ENCODE measurements around the gene ZG16B.

ZG16B gene

DNA sequence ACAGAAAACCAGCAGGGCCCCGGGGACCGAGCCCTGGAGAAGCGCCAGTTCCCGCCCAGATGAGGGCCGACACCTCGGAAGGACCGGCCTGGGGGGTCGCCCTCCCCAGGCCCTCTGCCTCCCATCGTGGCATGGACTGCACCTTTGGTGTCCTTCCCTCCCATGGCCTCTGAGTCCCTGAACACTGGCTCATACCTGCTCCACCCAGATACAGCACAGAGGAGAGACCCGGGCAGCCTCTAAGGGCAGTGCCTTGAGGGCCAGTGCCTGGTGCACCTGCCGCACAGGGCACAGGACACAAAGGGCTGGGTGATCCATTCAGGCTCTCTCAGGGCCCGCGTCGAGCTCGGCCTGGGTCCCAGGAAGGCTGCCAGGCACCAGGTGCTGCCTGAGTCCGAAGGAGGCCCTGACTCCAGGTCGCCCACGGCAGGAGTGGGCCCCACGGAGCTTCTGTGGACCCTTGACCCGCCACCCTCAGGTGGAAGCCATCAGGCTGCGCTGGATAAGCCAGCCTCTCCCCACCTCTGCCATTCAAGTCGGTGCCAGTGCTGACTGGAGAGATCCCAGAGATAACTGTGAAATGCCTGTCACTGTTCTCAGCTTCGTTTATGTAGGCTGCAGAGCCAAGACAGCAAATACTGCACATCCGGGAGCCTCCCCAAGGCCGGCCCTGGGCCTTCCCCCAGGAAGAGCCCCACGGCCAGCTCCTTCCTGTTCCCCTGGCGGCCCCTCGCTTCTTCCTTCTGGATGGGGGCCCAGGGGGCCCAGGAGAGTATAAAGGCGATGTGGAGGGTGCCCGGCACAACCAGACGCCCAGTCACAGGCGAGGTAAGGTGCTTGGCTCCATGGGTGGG is at the start of gene ZG16B:
ZG16B (plus strand) TSS at position 803 of the 854 bp plus-strand sequence. CDS start 139 bp downstream, outside the sequence.
- no peak for DNase-seq

- no peak for DNase-seq
Observed at GRCh38 chr16:2782583-2783351, 47.3 kb upstream of the ZG16B start.

DNA sequence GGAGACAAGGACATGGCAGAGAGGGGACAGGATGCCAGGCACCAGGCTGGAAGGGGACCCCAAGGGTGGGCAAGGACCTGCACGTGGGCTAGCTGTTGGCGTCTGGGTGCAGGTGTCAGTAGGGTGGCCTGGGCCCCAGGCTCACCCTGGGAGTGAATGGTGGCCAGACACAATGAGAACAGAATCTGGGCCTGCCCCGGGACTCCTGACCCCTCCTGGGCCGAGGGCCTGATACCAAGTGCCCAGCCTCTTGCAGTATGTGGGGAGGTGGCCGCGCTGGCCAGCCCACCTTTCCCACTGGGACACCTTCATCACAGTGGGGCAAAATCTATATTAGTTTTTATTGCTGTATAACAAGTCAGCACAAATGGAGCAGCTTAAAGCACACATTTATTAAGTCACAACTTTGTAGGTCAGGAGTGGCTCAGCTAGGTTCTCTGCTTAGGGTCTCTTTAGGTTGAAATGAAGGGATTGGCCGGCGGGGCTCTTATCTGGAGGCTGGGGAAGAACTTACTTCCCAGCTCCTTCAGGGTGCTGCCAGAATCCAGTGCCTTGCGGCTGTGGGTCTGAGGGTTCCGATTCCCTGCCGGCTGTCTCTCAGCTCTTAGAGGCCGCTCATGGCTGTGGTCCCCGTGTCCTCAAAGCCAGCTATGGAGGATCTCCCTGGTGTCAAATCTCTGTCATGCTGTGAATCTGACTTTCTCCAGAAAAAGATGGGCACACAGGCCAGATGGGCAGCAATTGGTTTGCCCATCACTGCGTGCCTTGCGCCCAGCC is 46.3 kb upstream of the ZG16B start:
- DNase-seq: no peak

DNA sequence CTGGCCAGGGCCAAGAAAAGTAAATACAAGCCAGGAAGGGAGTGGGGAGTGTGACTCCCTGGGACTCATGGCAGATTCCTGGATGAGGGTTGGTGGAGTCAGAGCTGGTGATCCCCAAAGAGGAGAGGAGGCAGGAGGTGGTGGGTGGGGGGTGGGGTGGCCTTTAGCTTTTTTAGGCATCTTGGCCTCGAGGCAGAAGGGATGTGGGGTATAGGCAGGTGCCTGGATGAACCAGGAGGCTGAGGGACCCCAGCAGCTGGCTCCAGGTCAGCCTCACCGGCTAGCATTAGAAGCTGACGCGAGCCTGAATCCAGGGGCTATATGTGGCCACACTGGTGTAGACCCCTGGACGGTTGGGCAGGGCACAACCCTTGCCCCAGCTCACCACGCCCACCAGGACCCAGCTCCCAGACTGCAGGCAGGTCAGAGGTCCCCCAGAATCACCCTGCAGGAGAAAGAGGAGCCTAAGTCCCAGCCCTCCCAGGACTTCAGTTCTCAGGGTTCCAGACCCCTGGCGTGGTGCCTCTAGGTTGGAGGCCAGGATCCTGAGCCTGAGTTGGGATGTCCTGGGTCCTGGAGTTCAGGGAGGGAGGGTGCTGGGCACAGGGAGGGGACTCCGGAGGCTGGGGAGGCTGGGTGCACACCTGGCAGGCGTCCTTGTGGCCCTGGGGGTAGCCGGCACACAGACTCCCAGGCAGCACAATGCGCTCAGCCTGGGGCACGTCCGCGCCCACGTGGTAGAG is 45.6 kb upstream of the ZG16B start:
- DNase-seq: no peak

GRCh38 chr16:2785101-2785991 is 44.8 kb upstream of the ZG16B start:
- DNase-seq: no peak

GRCh38 chr16:2786061-2786825 is 43.9 kb upstream of the ZG16B start:
- no peak for DNase-seq

GRCh38 chr16:2786826-2787151 is 43.3 kb upstream of the ZG16B start:
- DNase-seq: no peak

DNA sequence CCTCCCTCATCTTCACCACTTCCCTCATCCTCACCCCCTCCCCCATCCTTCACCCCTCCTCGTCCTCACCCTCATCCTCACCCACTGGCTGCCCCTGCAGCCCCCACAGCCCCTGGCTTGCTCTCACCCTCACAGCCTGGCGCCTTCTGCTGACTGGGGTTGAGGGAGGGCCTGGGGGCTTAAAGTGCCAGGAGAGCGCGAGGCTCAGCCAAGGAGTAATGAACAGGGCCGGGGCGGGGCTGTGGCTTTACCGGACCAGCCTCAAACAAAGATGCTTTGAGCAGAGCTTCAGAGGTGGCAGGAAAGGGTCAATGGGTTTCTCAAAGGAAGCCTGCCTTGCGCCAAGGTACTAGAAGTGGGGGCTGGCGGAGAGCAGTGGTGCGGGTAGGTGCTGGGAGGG is 42.7 kb upstream of the ZG16B start, which contains the start of gene PRSS33:
PRSS33 (minus strand) TSS at position 155 of the 400 bp plus-strand sequence. CDS start 1,013 bp downstream, outside the sequence.
- DNase-seq: no peak

GRCh38 chr16:2787961-2788360 is 42.1 kb upstream of the ZG16B start:
- no peak for DNase-seq

DNA sequence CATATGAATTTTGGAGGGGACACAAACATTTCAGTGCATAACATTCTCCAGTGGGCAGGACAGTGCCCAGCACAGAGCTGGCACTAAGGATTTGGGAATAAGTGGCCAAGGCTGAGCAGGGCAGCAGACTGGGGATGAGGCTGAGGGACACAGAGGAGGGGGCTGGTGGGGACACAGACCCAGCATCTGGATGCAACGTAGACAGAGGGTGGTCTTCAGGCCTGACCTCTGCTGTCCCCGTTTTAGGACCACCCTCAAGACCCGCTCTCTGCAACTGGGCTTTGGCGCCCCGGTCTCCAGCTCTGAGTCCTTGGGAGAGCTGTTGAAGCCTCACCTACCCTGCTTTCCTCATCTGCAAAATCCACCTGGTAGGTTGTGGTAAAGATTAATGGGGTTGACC is 39.5 kb upstream of the ZG16B start:
- no peak for DNase-seq

DNA sequence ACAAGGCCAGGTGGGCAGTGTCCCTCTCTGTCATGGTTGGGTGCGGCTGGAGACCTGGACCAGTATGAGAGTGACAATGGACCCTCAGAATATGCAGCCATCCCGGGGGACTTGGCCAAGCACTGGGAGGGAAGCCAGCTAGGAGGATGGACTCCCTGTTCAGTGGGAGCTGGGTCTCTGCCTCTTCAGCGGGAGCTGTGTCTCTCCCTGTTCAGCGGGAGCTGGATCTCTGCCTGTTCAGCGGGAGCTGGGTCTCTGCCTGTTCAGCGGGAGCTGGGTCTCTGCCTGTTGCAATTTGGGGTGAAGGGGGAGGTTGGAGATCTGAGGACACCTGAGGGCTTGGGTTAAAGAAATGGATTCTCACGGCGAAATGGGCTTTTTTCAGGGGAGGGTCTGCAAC is 38.9 kb upstream of the ZG16B start:
- no peak for DNase-seq

DNA sequence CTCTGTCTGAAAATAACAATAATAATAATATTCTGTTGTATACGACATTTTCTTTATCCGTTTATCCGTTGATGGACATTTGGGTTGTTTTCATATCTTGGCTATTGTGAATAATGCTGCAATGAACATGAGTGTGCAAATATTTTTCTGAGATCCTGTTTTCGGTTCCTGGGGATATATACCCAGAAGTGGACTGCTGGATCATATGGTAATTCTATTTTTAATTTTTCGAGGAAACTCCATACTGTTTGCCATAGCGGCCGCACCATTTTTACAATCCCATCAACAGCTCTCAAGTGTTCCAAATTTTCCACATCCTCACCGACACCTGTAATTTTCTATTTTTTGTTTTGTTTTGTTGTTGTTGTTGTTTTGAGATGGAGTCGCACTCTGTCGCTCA is 37.2 kb upstream of the ZG16B start:
- DNase-seq: no peak

GRCh38 chr16:2795395-2796143 is 34.5 kb upstream of the ZG16B start:
- DNase-seq: no peak

DNA sequence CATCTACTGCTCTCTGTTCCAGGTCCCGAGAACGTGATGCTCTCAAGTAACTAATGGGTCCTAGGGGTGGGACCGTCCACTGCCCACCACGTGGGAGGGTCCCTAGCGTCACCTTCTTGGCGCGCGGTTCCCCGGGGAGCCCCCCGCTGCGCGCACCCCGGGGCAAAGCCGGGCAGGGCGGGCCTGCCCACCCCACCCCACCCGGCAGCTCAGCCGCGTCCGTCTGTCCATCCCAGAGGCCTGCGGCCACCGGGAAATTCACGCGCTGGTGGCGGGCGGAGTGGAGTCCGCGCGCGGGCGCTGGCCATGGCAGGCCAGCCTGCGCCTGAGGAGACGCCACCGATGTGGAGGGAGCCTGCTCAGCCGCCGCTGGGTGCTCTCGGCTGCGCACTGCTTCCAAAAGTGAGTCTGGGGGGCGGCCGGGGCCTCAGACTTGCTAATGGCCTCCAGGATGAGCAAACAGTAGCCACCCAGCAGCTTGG is 31.3 kb upstream of the ZG16B start:
- DNase-seq: no peak

DNA sequence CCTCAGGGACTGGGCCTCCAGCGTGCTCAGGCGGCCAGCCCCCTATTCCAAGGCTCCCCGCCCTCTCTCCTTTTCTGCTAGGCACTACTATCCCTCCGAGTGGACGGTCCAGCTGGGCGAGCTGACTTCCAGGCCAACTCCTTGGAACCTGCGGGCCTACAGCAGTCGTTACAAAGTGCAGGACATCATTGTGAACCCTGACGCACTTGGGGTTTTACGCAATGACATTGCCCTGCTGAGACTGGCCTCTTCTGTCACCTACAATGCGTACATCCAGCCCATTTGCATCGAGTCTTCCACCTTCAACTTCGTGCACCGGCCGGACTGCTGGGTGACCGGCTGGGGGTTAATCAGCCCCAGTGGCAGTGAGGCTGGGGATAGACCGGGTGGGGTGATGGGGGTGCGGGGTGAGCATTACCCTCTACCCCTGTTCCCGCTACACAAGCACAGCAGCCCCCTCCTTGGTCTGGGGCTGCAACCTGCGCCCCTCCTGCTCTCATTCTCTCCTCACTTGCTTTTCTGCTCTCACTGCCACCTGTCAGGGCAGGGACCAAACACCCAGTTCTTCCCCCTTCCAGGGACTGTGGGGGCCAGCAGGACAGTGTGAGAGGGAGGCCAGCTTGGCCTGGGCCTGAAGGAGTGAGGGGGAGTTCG is 30.8 kb upstream of the ZG16B start:
- no peak for DNase-seq

DNA sequence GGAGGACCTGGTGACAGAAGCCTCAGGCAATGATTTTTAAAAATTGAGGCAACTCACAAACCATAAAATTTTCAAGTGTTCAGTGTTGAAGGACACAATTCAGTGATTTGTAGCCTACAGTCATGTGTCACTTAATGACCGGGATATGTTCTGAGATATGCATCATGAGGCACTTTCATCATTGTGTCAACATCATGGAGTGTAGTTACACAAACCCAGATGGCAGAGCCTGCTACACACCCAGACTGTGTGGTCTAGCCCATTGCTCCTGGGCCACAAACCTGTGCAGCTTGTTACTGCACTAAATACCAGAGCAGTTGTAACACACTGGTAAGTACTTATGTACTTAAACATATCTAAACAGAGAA is 30.3 kb upstream of the ZG16B start:
- peak; percentile 39 for DNase-seq

- no peak for DNase-seq
Observed at GRCh38 chr16:2803545-2804195, 26.4 kb upstream of the ZG16B start.

DNA sequence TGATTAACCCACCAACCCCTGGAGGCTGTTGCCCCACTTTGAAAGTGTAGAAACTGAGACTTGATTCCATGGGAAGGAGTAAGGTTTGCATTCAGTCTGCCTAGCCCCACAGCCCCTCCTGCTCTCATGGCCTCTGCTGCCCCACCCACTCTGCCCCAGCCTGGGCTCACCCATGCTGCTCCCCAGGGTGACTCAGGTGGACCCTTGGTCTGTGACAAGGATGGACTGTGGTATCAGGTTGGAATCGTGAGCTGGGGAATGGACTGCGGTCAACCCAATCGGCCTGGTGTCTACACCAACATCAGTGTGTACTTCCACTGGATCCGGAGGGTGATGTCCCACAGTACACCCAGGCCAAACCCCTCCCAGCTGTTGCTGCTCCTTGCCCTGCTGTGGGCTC is 25.4 kb upstream of the ZG16B start:
- DNase-seq: no peak

DNA sequence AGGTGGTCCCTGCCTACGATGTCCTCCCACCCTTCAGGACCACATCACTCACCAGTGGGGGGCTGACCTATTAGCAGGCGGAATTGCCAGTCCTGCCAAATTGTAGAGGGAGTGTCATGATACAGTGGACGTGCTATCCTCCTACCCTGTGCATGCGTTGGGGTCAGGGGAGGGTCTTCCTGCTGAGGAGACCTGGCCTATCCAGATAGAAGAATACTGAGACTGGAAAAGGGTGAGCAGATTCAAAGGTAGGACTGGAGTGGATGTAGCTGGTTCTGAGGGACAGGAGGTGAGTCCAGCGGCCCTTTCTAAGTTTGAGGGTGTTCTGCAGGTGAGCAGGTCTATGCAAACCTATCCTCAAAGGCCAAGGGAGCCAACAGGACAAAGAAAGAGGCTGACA is 23.8 kb upstream of the ZG16B start:
- no peak for DNase-seq
